Endothelial cell of umbilical vein (primary cell): ENCODE measurements around the gene ADAM19. TPM values are rescaled to one million over a fixed set of nuclear protein-coding genes. Genes with fewer than 3 reads are reported as not detected.

Experiments
- BruUV-seq: library from RNA; stranded (reverse); fragments of 400-500 nt; replicated peaks from 2 replicates; lab custom pipeline; 2021; lab: Mats Ljungman, UMichigan
- CTCF ChIA-PET: fragments of 300-600, 350-600 bp; sonication (Branson Sonifier 250); formaldehyde crosslinking; loops from one replicate; lab custom pipeline; 2021; ENCODE audit warnings: antibody characterized with exemption, inconsistent platforms; lab: Charles Lee
- POLR2A ChIA-PET: fragments of 300-600, 350-600 bp; sonication (Branson Sonifier 250); formaldehyde crosslinking; loops from one replicate; lab custom pipeline; 2021; ENCODE audit warnings: antibody characterized with exemption, inconsistent platforms; lab: Charles Lee
- DNase-seq: peaks from one replicate; pipeline ENCODE4 v3.0.0-alpha.2; 2011; ENCODE audit warnings: low read depth, low spot score
- FAIRE-seq: peaks from 2 replicates; lab custom pipeline; 2011; peaks lifted over from hg19 to GRCh38; lab: Jason Lieb, UNC
- H2AFZ ChIP-seq: 2 replicates; pipeline ENCODE4 v1.6.0; 2012; ENCODE audit warnings: low read depth, low read length, control low read depth, inconsistent platforms
- H3K27ac ChIP-seq: 2 replicates; pipeline ENCODE4 v1.5.1; 2011; ENCODE audit warnings: low read depth, mild to moderate bottlenecking, control low read depth, low read length, moderate library complexity; ENCODE audit not compliant: insufficient read depth
- H3K27me3 ChIP-seq, 2 experiments: 2 replicates each; pipeline versions ENCODE4 v1.6.0 to v1.6.1; 2011; ENCODE audit warnings: low read length in 2 of 2, mixed read lengths in 1 of 2; ENCODE audit not compliant: control insufficient read depth in 2 of 2, insufficient read depth in 2 of 2
- H3K36me3 ChIP-seq, 2 experiments: 2 replicates in 1 of 2; 3 replicates in 1 of 2; pipeline ENCODE4 v1.5.1; 2011; ENCODE audit warnings: low read length in 2 of 2, mild to moderate bottlenecking in 1 of 2, moderate library complexity in 1 of 2; ENCODE audit not compliant: control insufficient read depth in 2 of 2, insufficient read depth in 2 of 2; ENCODE audit errors: extremely low read depth in 1 of 2
- H3K4me1 ChIP-seq: 3 replicates; pipeline ENCODE4 v1.5.1; 2011; ENCODE audit warnings: mild to moderate bottlenecking, low read length; ENCODE audit not compliant: control insufficient read depth, insufficient read depth; ENCODE audit errors: extremely low read depth
- H3K4me2 ChIP-seq: 2 replicates; pipeline ENCODE4 v1.6.1; 2011; ENCODE audit warnings: low read length, control low read depth, mixed read lengths; ENCODE audit not compliant: insufficient read depth
- H3K4me3 ChIP-seq, 3 experiments: fragments of 200-600 bp in 1 of 3; sonication (generic), shearing (Covaris generic) in 1 of 3; replicated peaks in 1 of 3; 2 replicates each; pipeline ENCODE4 v1.5.1; 2011 to 2016; ENCODE audit warnings: control low read depth in 3 of 3, low read length in 3 of 3, mild to moderate bottlenecking in 2 of 3, inconsistent platforms in 1 of 3, low read depth in 1 of 3, moderate library complexity in 1 of 3; ENCODE audit not compliant: insufficient read depth in 1 of 3
- H3K79me2 ChIP-seq: 2 replicates; pipeline ENCODE4 v1.6.0; 2012; ENCODE audit warnings: low read length, inconsistent platforms; ENCODE audit not compliant: control insufficient read depth, insufficient read depth
- H3K9ac ChIP-seq: replicated peaks from 2 replicates; pipeline ENCODE3; 2011; ENCODE audit warnings: low read length, control low read depth; ENCODE audit not compliant: insufficient read depth; ENCODE audit errors: extremely low read depth
- H3K9me1 ChIP-seq: replicated peaks from 3 replicates; pipeline ENCODE4 v1.6.0; 2011; ENCODE audit warnings: mild to moderate bottlenecking, low read length; ENCODE audit not compliant: control insufficient read depth, insufficient read depth; ENCODE audit errors: extremely low read depth
- H3K9me3 ChIP-seq: replicated peaks from 2 replicates; pipeline ENCODE4 v1.5.1; 2012; ENCODE audit warnings: low read length, inconsistent platforms; ENCODE audit not compliant: control insufficient read depth, insufficient read depth
- H4K20me1 ChIP-seq: replicated peaks from 2 replicates; pipeline ENCODE3; 2011; ENCODE audit warnings: mild to moderate bottlenecking, low read length; ENCODE audit not compliant: control insufficient read depth, insufficient read depth; ENCODE audit errors: extremely low read depth
- CTCF ChIP-seq, 2 donors: IDR thresholded peaks; 1 replicate in 1 of 2; 2 replicates in 1 of 2; pipeline ENCODE4 v1.5.1; 2011; ENCODE audit warnings: low read length in 2 of 2, mild to moderate bottlenecking in 2 of 2, moderate library complexity in 2 of 2, control low read depth in 1 of 2, inconsistent platforms in 1 of 2, low read depth in 1 of 2; ENCODE audit not compliant: insufficient read depth in 1 of 2; ENCODE audit errors: extremely low read depth in 1 of 2
- EZH2 ChIP-seq: IDR thresholded peaks from 2 replicates; pipeline ENCODE4 v1.6.1; 2012; ENCODE audit warnings: borderline replicate concordance, low read depth, mild to moderate bottlenecking, moderate library complexity, low read length, inconsistent platforms; ENCODE audit not compliant: severe bottlenecking
- FOS ChIP-seq: IDR thresholded peaks from 2 replicates; pipeline ENCODE4 v1.6.1; 2011; ENCODE audit warnings: mild to moderate bottlenecking, low read length, moderate library complexity, borderline replicate concordance; ENCODE audit not compliant: insufficient read depth
- GATA2 ChIP-seq: IDR thresholded peaks from 2 replicates; pipeline ENCODE4 v1.7.0; 2011; ENCODE audit warnings: low read depth, mild to moderate bottlenecking, moderate library complexity, mixed read lengths, low read length; ENCODE audit not compliant: insufficient read length, insufficient read depth
- JUN ChIP-seq: IDR thresholded peaks from 2 replicates; pipeline ENCODE4 v1.6.1; 2011; ENCODE audit warnings: borderline replicate concordance, low read depth; ENCODE audit not compliant: insufficient read length, insufficient read depth
- MAX ChIP-seq: IDR thresholded peaks from 2 replicates; pipeline ENCODE4 v1.6.1; 2011; ENCODE audit not compliant: insufficient read depth, insufficient read length
- MYC ChIP-seq: IDR thresholded peaks from one replicate; pipeline ENCODE4 v1.6.1; 2011; ENCODE audit warnings: mild to moderate bottlenecking, low read depth, low read length
- POLR2A ChIP-seq: IDR thresholded peaks from 2 replicates; pipeline ENCODE4 v1.6.1; 2012; ENCODE audit warnings: low read depth, mild to moderate bottlenecking, control low read depth, low read length
- POLR2AphosphoS5 ChIP-seq: IDR thresholded peaks from 2 replicates; pipeline ENCODE4 v1.6.1; 2012; ENCODE audit warnings: low read depth, mild to moderate bottlenecking, control low read depth, low read length, moderate library complexity; ENCODE audit not compliant: insufficient read depth
- dilution Hi-C: fragments of 300-500 bp; cut with MboI; formaldehyde crosslinking; loops from one replicate; pipeline ENCODE4 v1.15.0; 2019; ENCODE audit warnings: low sequenced_read_pairs; ENCODE audit not compliant: extremely low pct_ligation_motif_present
- intact Hi-C: fragments of 100-400 bp; cut with micrococcal nuclease; formaldehyde crosslinking; loops from one replicate; pipeline ENCODE4 v1.10.0; 2022
- polyA plus RNA-seq, 4 experiments: library from polyadenylated mRNA; depleted of rRNA in 3 of 4; stranded (reverse) in 3 of 4; unstranded in 1 of 4; fragments of >200 nt; gene quantifications; 2 replicates each; pipeline versions ENCODE4 v1.2.1 to v1.2.3, GENCODE V29; 2011 to 2012; ENCODE audit warnings: missing spikeins in 1 of 4
- total RNA-seq: library from RNA; stranded (reverse); gene quantifications from 2 replicates; pipeline ENCODE4 v1.2.3, GENCODE V29; 2021

Gene ADAM19
- total and polyA plus RNA-seq, 2 donors (not counting 3 experiments of a cell fraction or from before 2014, with no cell fraction given), result 10.0 to 22.6 TPM

- FAIRE-seq (no peak), DNase-seq (no peak)
- H3K36me3 ChIP-seq, result no peaks in the 10 kb centered on the region
- H2AFZ ChIP-seq, result no peak overlapping the region
- H3K9me1 ChIP-seq, result no peaks in the 10 kb centered on the region
- TF ChIP-seq POLR2A (no peak), GATA2 (no peak), POLR2AphosphoS5 (no peak), JUN (no peak), CTCF (IDR thresholded peaks at IDR 0.05; ENCODE audit: extremely low read depth in 1 of 2, insufficient read depth in 1 of 2, low read depth in 1 of 2, low read length in 2 of 2) (no peak), EZH2 (no peak), FOS (no peak), MYC (no peak), MAX (no peak)
- no peaks in the 10 kb centered on the region for H3K9me3 ChIP-seq
- POLR2A ChIA-PET, result no interaction called here
- no peaks in the 10 kb centered on the region for H3K79me2 ChIP-seq
- no peaks in the 10 kb centered on the region for H4K20me1 ChIP-seq
- no TSS peak for BruUV-seq
- dilution Hi-C loops (no loop called here), intact Hi-C loops (no loop called here)
- no peak overlapping the region for H3K9ac ChIP-seq
- CTCF ChIA-PET, result interaction anchor here (1.0 to 5.6 kb wide), 12 partner anchors 10 to 248 kb away, joined by 3 to 110 read pairs (median 6); no protein-coding TSS in a partner anchor
- no peak overlapping the region for H3K4me3 ChIP-seq
- no peak overlapping the region for H3K4me2 ChIP-seq
- no peak overlapping the region for H3K27ac ChIP-seq
- H3K27me3 ChIP-seq, result no peaks in the 10 kb centered on the region
- H3K4me1 ChIP-seq, result peaks cover 6% of the 10 kb centered on the region
Measured at GRCh38 chr5:157469687-157470086, 105.9 kb downstream of the ADAM19 start.
